ENCODE data around the gene CARD9.

Gene CARD9

GRCh38 chr9:136346157-136346481 is 27.4 kb downstream of the CARD9 start:
- DNase-seq = no peak

DNA sequence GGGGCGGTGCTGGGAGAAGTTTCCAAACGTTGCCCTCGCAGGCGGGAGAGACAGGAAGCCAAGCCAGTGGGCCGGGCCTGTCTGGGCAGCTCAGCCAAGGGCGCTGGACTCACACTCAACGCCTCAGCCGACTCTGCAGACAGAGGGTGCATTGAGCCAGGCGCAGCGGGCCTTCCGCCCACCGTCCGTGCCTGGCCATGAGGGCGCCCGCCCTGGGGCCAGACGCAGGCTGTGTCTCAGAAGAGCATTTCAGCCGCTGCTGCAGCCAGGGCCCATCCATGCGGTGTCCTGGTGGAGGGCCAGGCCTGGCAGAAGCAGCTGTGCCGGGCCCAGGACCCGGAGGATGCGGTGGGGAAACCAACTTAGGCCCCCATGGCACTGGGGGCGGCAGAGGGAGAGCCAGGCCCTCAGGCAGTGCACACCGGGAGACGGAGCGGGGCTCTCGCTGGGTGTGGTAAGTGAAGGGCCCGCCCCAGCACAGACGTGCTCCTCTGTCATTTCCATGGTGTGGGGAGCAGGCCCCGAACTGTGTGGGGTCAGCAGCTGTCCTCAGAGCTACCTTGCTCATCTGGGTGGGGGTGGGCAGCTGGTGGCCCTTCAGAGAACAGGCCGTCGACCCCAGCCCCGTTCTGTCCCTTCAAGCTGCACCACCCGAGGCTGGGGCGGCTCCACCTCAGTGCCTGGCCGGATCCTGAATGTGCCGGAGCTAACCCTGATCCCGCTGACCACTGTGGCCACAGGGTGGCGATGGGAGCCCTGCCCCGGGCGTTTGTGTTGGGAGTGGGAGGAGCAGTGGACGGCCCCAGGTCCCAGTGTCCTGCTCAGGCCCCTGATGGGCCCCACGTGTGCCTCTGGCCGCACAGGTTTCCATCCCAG is 27.9 kb downstream of the CARD9 start:
- no peak for DNase-seq

DNA sequence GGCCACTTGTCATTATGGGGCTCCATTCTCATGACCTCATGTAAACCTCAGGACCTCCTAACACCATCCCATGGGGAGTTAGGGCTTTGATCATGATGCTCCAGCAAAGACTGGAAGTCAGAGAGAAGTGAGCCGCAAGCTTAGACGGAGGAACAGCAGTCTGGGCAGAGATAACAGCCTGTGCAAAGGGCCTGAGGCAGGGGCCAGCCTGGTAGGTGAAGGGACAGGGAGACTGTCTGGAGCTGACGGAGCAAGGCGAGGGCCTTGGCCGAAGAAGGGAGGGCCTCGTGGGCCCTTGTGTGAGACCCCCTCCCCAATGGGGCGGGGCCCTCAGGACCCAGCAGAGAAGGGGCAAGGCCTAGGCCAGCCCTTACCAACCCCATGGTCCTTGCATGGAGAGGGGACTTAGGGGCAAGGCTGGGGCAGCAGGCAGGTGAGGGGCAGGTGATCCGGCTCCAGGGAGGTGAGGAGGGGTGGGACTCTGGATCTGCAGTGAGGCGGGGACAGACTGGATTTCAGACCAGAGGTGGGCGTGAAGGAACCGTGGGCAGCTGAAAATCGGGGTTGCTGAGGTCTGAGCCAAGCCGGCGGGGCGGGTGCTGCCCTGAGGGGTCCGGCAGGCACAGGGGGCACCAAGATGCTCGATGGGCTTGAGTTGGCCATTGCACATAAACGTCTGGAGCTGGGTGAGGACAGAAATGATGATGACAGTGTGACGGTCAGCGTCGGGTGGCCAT is 28.8 kb downstream of the CARD9 start:
- DNase-seq = no peak

GRCh38 chr9:136343884-136344269 is 29.6 kb downstream of the CARD9 start:
- DNase-seq = no peak

GRCh38 chr9:136343121-136343883 is 30.2 kb downstream of the CARD9 start:
- no peak for DNase-seq

GRCh38 chr9:136342181-136343120 is 31.0 kb downstream of the CARD9 start:
- DNase-seq = peak; percentile 52

DNA sequence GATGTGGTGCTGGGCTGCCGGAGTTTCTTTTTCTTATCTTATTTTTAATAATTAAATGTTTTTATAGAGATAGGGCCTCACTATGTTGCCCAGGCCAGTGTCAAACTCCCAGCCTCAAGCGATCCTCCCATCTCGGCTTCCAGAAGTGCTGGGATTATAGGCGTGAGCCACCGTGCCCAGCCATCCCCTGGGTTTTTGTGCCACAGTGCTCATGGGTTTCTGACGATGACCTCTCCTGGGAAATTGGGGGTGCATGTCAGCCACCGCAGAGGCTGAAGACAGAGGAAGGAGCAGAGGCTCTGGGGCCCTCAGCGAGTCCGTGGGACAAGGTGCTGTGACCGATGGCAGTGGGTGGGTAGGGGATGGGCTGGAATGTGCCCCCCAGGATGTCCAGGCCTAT is 31.7 kb downstream of the CARD9 start:
- DNase-seq = no peak

DNA sequence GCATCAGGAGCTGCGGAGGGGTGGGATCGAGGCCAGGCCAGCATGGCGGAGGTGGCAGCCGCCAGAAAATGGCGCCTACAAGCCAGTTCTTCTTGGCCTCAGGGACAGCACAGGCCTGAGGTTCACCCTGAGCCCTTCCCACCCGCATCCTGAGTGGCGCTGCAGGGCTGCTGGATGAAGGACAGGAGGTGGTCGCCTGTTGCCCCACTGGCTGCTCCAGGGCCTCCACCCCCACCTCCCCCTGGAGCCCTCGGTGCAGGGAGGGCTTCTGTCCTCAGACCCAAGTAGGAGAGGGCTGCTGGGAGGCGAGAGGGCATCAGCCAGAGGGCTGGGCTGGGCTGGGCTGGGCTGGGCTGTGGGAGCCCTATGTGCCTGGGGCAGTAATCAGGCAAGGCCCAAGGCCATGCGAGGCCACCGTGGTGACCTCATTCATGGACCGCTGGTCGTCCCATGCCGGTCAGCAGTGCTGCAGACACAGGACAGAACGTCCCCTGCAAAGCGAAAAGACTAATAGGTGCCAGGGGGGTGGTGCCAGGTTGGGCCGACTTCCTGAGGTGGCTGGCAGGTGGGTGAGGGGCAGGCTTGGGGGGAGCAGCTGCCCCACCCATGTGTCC is 32.3 kb downstream of the CARD9 start:
- no peak for DNase-seq

DNA sequence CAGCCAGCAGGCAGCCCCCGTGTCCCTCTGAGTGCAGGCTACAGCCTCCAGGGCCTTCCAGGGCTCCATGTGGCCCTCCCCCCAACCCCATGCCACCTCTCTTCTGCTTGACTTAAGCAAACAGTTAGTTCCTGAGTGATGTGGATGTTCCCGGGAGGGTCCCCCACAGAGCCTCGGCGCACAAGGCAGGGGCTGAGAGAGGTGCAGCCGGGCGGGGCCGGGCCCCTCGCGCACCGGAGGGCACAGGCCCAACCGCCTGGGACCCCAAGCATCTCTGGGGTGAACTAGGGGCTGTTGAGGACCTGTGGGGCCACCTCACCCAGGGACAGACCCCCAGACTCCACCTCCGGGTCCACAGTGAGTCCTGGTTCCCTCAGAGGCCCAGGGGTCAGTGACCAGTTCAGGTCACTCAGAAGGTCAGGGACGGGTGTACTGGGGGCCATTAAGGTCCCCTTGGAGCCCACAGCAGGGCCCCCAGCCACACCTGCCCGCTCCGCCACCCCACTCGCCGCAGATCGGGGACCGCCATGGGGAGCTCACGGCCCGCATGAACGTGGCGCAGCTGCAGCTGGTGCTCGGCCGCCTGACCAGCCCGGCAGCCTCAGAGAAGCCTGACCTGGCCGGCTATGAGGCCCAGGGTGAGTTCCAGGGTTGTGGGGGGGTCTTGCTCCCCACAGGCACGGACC is 33.0 kb downstream of the CARD9 start:
- no peak for DNase-seq

DNA sequence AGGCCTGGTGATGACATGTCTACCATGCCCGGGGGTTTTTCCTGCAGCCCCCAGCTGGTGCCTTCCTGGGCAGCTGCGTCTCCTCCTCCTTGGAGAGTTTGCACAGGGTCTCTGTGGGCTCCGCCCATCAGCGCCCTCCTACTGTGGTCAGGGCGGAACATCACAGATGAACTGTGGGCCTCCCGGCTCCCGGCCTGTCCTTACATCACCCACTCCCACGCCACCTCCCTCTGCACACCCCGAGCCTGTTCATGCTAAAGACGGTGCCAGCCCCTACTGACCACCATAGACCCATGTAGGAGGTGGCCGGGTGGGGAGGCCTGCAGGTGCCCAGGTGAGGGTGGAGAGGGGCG is 33.5 kb downstream of the CARD9 start:
- no peak for DNase-seq

DNA sequence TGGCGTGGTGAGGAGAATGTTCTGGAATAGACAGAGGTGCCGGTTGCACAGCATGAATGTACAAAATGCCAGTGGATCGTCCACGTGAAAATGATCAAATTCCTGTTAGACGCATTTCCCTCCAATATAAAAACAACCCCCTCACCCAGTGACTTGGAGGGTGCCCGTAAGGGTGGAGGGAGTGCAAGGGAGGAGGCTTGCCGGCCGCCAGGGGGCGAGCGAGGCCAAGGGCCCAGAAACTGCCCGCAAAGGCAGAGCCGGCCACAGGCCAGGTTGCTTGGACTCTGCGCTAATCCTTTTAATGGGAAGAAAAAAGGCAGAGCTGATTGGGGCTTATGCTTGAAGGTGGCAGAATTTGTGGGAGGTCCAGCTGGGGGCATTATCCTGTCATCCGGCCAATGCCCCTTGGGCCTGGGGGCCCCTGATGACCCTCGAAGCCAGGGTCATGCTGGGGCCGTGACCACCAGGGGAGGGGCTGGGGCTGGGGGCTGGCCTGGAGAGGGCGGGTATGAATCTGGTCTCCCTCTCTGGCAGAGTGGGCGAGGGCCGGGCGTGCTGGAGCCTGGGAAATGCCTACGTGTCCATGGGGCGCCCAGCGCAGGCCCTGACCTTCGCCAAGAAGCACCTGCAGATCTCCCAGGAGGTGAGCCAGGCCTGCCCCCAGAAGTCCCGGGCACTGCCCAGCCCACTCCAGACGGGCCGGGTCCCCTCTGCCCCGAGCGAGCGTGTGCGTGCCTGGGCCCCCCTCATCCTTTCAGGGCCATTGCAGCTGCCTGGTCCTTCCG is 34.1 kb downstream of the CARD9 start:
- no peak for DNase-seq

DNA sequence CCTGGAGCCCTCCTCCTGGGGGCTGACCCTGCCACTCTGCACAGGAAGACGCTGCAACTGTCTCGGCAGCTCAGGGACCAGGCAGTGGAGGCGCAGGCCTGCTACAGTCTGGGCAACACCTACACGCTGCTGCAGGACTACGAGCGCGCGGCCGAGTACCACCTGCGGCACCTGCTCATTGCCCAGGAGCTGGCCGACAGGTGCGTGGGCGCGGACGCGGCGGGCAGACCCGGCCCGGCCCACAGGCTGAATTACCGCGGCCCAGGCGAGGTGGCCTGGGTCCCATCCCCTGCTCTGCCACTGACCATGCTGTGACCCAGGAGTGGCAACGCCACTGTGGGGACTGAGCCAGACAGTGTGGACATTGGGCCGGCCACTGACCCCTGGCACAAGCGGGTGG is 35.0 kb downstream of the CARD9 start:
- DNase-seq = no peak

DNA sequence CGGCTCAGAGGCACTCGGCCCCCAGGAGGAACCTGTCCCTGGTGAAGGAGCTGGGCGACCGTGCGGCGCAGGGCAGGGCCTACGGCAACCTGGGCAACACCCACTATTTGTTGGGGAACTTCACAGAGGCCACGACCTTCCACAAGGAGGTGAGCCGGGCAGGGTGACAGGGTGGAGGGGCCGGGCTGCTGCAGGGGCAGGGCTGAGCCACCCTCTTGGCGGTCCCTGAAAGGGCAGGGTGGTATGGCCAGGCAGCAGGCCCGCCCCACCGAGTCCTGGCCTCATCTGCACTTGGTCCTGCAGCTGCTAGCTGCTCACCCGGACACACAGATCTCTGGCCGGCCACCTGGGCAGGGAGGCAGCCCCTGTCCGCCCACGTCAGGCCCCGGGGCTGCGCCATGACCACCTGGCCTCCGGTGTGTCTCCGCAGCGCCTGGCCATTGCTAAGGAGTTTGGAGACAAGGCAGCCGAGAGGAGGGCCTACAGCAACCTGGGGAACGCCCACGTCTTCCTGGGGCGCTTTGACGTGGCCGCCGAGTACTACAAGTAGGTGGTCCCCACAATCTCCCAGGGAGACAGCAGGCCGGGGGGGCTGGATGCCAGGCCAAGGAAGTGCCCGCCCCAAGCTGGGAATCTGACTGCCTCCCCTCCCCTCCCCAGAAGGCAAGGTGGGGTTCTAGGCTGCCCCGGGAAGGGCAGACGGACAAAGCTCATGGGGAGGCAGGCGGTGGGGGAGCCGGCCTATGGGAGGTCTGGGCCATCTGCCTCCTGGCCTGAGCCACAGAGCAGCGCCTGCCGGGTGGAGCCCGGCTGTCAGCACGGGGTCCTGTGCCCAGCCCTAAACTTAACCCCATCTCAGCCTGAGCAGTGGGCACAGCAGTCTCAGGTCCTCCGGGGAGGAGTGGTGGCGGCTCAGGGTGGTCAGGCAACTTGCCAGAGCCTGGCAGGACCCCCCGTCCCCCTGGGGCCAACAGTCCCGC is 35.8 kb downstream of the CARD9 start:
- DNase-seq = no peak

DNA sequence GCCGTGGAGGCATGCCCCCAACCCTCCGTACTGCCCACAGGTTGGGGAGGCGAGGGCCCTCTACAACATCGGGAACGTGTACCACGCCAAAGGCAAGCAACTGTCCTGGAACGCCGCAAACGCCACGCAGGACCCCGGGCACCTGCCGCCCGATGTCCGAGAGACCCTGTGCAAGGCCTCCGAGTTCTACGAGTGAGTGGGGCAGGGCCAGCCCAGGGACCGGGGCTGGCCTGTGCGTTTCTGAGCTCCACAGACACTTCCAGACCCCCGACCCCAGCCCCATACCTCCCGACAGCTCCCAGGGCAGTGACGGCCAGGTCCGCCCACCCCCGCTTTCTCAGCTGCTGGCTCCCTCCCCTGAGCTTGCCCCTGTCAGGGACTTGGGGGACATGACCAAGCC is 36.6 kb downstream of the CARD9 start:
- no peak for DNase-seq

DNA sequence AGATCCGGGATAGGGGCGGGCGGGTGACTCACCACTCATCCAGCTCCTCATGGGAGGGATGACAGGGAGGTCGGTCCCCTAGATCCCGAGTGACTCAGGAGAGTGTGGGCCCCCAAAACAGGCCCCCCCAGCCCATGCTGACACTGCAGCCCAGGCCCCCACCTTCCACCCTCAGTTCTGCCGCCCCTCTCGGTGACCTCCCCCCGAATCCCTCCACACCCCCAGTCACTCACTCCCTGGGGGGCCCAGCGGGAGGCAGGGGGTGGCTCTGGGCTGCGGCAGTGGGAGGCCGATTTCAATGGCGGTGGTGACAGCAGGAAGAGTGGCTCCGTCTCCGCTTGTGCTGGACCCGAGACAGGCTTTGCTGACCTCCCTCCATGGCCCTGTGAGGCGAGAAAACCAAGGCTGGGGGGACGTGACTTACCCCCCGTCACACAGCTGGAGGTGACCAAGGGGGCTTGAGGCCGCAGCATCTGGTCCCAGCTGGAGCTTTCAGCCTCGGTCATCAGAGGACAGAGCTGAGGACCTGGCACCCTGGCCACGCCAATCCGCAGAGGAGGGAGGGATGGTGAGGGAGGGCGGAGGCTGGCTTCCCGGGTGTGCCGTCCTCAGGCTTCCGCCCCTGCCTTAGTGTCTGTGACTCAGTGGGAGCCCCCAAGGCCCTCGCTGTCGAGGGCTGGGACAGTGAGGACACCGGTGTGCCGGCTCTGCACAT is 37.2 kb downstream of the CARD9 start:
- no peak for DNase-seq

DNA sequence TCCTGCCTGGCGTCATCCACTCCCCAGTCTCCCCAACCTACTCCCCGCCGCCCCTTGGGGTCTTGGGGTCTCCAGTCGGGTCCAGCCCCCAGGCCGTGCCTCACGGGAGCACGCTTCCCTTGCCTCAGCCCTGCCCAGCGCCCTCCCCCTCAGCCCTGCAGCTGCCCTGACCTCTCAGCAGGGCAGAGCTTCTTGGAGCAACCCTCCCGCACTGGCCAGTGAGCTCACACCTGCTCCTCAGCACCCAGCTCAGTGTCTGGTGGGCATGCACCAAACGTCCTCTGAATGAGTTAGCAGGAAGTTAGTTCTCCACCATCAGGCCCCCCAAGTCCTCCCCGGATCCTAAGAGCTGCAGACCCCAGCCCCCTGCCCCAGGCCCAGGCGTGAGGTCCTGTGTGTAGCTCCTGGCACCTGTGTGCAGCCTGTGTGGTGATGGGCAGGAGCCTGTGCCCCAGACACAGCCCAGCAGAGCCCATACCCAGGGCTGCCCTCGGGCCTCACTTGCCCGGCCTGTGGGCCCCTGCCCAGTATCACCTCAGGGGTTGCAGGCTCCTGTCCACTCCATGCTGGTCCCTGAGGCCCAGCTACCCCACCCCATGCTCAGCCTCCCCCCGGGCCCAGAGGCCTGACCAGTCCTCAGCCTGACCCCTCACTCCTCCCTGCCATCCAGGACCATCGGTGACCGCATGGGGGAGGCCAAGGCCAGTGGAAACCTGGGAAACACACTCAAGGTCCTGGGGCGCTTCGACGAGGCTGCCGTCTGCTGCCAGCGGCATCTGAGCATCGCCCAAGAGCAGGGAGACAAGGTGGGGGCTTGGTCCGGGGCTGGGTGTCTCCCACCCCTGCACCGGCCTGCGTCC is 37.9 kb downstream of the CARD9 start:
- no peak for DNase-seq

DNA sequence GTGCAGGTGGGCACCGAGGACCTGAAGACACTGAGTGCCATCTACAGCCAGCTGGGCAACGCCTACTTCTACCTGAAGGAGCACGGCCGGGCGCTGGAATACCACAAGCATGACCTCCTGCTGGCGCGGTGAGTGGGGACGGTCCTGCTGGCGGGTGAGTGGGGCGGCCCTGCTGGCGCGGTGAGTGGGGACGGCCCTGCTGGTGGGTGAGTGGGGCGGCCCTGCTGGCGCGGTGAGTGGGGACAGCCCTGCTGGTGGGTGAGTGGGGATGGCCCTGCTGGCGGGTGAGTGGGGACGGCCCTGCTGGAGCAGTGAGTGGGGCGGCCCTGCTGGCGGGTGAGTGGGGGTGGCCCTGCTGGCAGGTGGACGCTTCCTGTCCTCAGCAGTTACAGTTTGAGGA is 38.9 kb downstream of the CARD9 start:
- DNase-seq = no peak

GRCh38 chr9:136333486-136333885 is 40.0 kb downstream of the CARD9 start:
- DNase-seq = no peak

All from activated CD8-positive, alpha-beta memory T cell treated with anti-CD3 and anti-CD28 coated beads, Interleukin-2, amount 50 U/mL, for 4 hours (primary cell).